ENCODE data around the gene RNF169.

RNF169 gene

GRCh38 chr11:74720596-74721478, 27.8 kb upstream of the RNF169 start:
- no peak for TF ChIP-seq CTCF (IDR thresholded peaks at IDR 0.05)

- no peak for TF ChIP-seq CTCF (IDR thresholded peaks at IDR 0.05)
Measured at GRCh38 chr11:74721479-74721835, 27.2 kb upstream of the RNF169 start.

DNA sequence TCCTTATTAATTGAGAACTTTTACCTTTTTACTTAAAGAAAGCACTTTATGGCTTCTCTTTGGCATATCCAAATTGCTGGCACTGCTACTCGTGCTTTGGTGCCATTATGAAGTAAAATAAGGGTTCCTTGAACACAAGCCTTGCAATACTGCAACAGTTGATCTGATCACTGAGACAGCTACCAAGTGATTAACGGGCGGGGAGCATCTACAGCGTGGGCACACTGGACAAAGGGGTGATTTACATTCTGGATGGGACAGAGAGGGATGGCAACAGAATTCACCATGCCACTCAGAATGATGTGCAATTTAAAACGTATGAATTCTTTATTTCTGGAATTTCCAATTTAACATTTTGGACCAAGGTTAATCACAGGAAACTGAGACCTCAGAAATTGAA, 25.1 kb upstream of the RNF169 start:
- no peak for TF ChIP-seq CTCF (IDR thresholded peaks at IDR 0.05)

- no peak for TF ChIP-seq CTCF (IDR thresholded peaks at IDR 0.05)
Measured at GRCh38 chr11:74725701-74726100, 22.9 kb upstream of the RNF169 start.

GRCh38 chr11:74726547-74727182, 22.0 kb upstream of the RNF169 start:
- peak; percentile 93 for TF ChIP-seq CTCF (IDR thresholded peaks at IDR 0.05)

DNA sequence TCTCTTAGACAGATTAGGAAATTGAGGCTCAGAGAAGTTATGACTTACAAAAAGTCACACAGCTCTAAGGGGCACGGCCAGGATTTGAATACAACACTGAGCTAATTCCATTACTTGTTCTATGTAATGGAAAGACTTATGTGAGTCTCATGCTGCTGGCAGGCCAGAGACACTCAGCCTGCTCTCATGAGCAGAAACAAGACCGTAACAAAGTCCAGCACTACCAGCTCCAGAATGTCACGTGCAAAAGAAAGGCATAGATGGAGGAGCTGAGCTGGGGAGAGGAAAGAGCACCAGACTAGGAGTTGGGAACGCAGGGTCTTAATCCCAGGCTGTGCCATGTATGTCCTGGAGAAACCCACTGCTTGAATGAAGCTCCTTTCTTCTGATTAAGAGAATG, 19.3 kb upstream of the RNF169 start:
- TF ChIP-seq CTCF (IDR thresholded peaks at IDR 0.05) = no peak

- no peak for TF ChIP-seq CTCF (IDR thresholded peaks at IDR 0.05)
Measured at GRCh38 chr11:74730571-74731260, 17.9 kb upstream of the RNF169 start.
